ENCODE results near the gene GFRA3.
A peak's percentile ranks its signal among the peaks of the same experiment; 100 is the strongest.

The GFRA3 gene

DNA sequence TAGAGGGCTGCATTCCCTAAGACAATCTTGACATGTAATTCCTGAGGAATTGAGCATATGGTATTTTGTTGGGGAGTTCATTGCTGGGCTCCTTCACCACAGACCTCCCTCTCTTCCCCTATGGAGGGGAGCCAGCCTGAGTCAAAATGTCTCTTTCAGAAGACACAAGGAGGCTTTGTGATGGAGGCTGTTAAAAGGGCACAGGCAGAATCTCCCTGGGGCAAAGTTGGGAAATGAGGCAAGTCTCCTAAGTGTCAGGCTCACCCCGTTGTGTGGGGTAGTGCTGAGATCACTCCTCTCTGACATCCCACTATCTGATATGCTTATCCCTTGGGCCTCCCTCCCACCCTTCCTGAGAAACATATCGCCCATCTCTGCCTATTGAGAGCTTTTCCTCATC is 30.6 kb downstream of the GFRA3 start:
- Histone ChIP-seq H3K27me3 (peaks cover 54% of the 10 kb centered on the region), H3K9me3 (no peaks in the 10 kb centered on the region), H3K36me3 (no peaks in the 10 kb centered on the region), H3K4me3 (ENCODE audit: low read depth, low read length) (no peak overlapping the region), H3K4me1 (no peaks in the 10 kb centered on the region)
- no peak for DNase-seq
- TF ChIP-seq, protein P1, sequence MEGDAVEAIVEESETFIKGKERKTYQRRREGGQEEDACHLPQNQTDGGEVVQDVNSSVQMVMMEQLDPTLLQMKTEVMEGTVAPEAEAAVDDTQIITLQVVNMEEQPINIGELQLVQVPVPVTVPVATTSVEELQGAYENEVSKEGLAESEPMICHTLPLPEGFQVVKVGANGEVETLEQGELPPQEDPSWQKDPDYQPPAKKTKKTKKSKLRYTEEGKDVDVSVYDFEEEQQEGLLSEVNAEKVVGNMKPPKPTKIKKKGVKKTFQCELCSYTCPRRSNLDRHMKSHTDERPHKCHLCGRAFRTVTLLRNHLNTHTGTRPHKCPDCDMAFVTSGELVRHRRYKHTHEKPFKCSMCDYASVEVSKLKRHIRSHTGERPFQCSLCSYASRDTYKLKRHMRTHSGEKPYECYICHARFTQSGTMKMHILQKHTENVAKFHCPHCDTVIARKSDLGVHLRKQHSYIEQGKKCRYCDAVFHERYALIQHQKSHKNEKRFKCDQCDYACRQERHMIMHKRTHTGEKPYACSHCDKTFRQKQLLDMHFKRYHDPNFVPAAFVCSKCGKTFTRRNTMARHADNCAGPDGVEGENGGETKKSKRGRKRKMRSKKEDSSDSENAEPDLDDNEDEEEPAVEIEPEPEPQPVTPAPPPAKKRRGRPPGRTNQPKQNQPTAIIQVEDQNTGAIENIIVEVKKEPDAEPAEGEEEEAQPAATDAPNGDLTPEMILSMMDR (IDR thresholded peaks at IDR 0.05; ENCODE audit: low read depth, low read length), result no peak

DNA sequence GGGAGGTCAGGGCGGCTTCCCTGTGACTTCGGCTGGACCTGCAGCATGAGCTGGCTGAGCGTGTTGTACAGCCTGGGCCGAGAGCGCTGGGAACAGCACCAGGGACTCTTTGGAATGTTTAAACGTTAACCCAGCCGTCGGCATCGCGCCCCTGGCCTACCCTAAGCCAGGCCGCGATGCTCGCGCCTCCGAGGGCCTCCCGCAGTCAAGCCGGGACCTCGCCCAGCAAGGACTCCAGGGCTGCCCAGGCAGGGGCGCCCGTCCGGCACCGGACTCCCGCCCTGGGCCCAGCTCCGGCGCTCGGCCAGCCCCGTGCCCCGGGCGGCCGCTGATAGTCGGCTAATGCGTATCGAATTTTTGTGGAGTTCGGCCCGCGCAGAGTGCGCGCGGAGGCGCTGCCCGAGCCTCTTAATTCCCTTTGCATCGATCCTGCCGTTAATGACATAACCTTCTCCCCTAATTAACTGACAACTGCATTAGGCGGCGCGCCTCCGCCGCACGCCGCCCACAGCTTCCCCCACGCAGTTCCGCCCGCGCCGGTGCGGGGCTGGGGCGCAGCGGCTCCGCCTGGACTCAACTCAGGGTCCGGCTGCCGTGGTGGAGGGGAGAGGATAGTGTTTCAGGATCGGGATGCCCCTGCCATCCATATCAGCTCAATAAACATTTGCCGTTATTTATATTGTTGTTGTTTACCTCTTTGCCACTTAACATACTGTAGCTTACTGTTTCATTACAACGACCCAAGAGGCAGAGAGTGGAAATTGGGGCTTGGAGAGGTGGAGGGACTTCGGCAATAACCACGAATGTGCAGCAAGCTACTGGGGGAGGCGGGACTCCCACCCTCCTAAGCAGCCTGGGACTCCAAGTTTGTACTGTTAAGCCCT is 32.5 kb downstream of the GFRA3 start:
- Histone ChIP-seq H3K9me3 (no peaks in the 10 kb centered on the region), H3K27me3 (peaks cover 67% of the 10 kb centered on the region), H3K4me1 (no peaks in the 10 kb centered on the region), H3K4me3 (ENCODE audit: low read depth, low read length) (peak overlapping the region; percentile 45), H3K36me3 (no peaks in the 10 kb centered on the region)
- TF ChIP-seq, protein P1 (IDR thresholded peaks at IDR 0.05; ENCODE audit: low read depth, low read length), result no peak
- peak; percentile 21 for DNase-seq

DNA sequence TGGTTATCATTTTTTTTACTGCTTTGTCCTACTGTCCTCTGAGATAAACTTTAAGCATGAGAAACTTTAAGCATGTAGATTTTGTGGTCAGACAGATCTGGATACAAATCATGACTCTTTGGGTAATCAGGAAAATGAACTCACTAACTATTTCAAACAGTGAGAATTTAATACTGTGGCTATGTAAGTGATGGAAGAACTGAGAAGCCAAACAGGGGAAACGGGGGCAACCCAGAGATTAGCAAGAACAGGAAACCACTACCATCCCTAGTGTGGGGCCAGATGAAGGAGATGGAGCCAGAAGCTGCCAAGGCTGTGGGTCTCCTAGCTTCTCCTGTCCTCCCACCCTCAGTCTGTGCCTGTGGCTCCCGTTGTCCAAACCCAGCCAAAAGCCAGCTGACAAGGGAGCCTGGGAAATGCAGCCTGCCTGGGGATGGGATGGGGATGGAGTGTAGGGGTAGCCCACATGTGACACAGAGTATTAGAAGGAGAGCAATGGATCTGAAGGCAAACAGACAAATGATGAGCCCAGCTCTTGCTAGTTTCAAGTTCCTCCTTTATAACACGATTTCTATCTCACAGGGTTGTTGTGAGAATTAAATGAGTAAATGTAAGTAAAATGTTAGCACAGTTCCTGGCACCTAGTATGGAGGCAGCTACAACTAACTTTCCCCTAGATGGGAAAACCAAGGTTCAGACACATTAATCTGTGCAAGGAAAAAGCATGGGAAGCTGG is 33.6 kb downstream of the GFRA3 start:
- H3K27me3 ChIP-seq, result peaks cover 78% of the 10 kb centered on the region
- no peak overlapping the region for H3K4me3 ChIP-seq (ENCODE audit: low read depth, low read length)
- H3K9me3 ChIP-seq, result no peaks in the 10 kb centered on the region
- H3K4me1 ChIP-seq, result no peaks in the 10 kb centered on the region
- H3K36me3 ChIP-seq, result no peaks in the 10 kb centered on the region
- DNase-seq, result no peak
- TF ChIP-seq, protein P1 (IDR thresholded peaks at IDR 0.05; ENCODE audit: low read depth, low read length), result no peak

DNA sequence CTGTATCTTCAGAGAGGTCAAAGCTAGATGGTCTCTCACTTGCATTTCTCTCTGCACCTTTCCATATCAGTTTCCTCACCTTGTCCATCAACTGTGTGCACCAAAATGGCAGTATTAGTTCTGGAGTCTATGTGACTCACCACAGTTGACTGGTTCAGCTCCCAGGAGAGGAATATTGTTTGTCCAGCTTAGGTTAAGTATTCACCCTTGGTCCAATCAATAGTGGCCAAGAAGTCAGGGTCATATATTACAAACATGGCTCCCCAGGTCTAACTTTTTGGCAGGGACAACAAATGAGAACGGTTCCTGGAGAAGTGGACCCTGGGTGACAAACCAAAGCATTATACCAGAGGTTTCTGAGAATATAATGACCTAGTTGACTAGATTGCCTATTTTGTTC is 36.4 kb downstream of the GFRA3 start:
- TF ChIP-seq, protein P1 (IDR thresholded peaks at IDR 0.05; ENCODE audit: low read depth, low read length), result no peak
- no peak overlapping the region for H3K4me3 ChIP-seq (ENCODE audit: low read depth, low read length)
- H3K27me3 ChIP-seq, result peaks cover 89% of the 10 kb centered on the region
- H3K36me3 ChIP-seq, result no peaks in the 10 kb centered on the region
- H3K9me3 ChIP-seq, result no peaks in the 10 kb centered on the region
- H3K4me1 ChIP-seq, result no peaks in the 10 kb centered on the region
- no peak for DNase-seq

DNA sequence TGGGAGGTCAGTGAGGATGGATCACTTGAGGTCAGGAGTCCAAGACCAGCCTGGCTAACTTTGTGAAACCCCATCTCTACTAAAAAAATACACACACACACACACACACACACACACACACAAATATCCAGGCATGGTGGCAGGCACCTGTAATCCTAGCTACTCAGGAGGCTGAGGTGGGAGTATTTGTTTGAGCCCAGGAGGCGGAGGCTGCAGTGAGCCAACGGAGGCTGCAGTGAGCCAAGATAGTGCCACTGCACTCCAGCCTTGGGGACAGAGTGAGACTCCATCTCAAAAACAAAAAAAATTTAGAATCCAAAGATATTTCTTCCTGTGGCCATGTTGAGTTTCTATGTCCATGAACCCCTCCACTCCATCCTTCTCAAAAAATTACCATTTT is 39.8 kb downstream of the GFRA3 start:
- Histone ChIP-seq H3K36me3 (no peaks in the 10 kb centered on the region), H3K4me3 (ENCODE audit: low read depth, low read length) (no peak overlapping the region), H3K27me3 (peaks cover 75% of the 10 kb centered on the region), H3K9me3 (no peaks in the 10 kb centered on the region), H3K4me1 (peaks cover 12% of the 10 kb centered on the region)
- TF ChIP-seq, protein P1 (IDR thresholded peaks at IDR 0.05; ENCODE audit: low read depth, low read length), result no peak
- no peak for DNase-seq

DNA sequence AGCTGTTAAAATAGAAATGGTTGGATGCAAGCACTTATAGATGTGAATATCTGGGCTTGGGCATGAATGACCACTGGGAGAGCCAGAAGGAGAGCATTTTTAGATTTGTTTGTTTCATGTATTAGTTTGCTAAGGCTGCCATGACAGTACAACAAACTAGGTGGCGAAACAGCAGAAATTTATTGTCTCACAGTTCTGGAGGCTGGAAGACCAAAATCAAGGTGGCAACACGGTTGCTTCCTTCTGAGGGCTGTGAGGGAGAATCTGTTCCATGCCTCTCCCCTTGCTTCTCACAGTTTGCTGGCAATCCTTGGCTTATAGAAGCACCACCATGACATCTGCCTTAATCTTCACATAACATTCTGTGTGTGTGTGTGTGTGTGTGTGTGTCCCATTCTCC is 41.1 kb downstream of the GFRA3 start:
- H3K27me3 ChIP-seq, result peaks cover 64% of the 10 kb centered on the region
- no peak for DNase-seq
- TF ChIP-seq, protein P1 (IDR thresholded peaks at IDR 0.05; ENCODE audit: low read depth, low read length), result no peak

More for the DNA sequence above, 41.1 kb downstream of the GFRA3 start:
- Histone ChIP-seq H3K36me3 (no peaks in the 10 kb centered on the region), H3K4me1 (peaks cover 15% of the 10 kb centered on the region), H3K4me3 (ENCODE audit: low read depth, low read length) (no peak overlapping the region), H3K9me3 (no peaks in the 10 kb centered on the region)

Measured in BE2C (cell line).